ENCODE results near the gene UBL5. TPM values are rescaled to one million over a fixed set of nuclear protein-coding genes. Genes with fewer than 3 reads are reported as not detected.

UBL5 gene
- total RNA-seq, 6 experiments from 2014 or later = 152 to 303 (median 168) TPM

- Histone ChIP-seq H3K4me1 (peaks cover 0 to 4% (median 0%) of the 10 kb centered on the region in 4 donors), H3K4me3 (peak overlapping the region; percentile 29 to 48 (median 41)), H3K27ac (peak overlapping the region in 2 of 3 donors; percentile 23 to 40), H3K36me3 (no peaks in the 10 kb centered on the region), H3K9me3 (no peaks in the 10 kb centered on the region), H3K27me3 (no peaks in the 10 kb centered on the region)
- TF ChIP-seq CTCF (IDR thresholded peaks at IDR 0.05) = no peak
- no peak for TF ChIP-seq POLR2A (IDR thresholded peaks at IDR 0.05)
- ATAC-seq (peak; percentile 75 to 85 (median 81)), DNase-seq (peak; percentile 97 to 98 (median 98))
- intact Hi-C loops (cut with DNase I) = no loop called here
- 1% methylated on average over 49 of the region's 50 CpGs for WGBS (ENCODE audit: insufficient coverage, low coverage, low lambda C conversion rate, missing lambda C conversion rate)
Observed at GRCh38 chr19:9791552-9792205, 36.0 kb upstream of the UBL5 start.

GRCh38 chr19:9792206-9793070 is 35.3 kb upstream of the UBL5 start:
- peak; percentile 94 to 97 (median 95) for DNase-seq
- Histone ChIP-seq H3K27ac (peak overlapping the region; percentile 55 to 69 (median 66)), H3K9me3 (no peaks in the 10 kb centered on the region), H3K27me3 (no peaks in the 10 kb centered on the region), H3K4me3 (peak overlapping the region; percentile 62 to 69 (median 68)), H3K4me1 (peaks cover 0 to 4% (median 0%) of the 10 kb centered on the region in 4 donors), H3K36me3 (no peaks in the 10 kb centered on the region)
- intact Hi-C loops (cut with DNase I) = no loop called here
- 2% methylated on average over 64 of the region's 70 CpGs for WGBS (ENCODE audit: insufficient coverage, low coverage, low lambda C conversion rate, missing lambda C conversion rate)
- TF ChIP-seq CTCF (IDR thresholded peaks at IDR 0.05) (no peak), POLR2A (IDR thresholded peaks at IDR 0.05) (no peak)
- peak; percentile 79 to 85 (median 82) for ATAC-seq

- H3K27me3 ChIP-seq = no peaks in the 10 kb centered on the region
- TF ChIP-seq POLR2A (IDR thresholded peaks at IDR 0.05) = no peak
- no peak for TF ChIP-seq CTCF (IDR thresholded peaks at IDR 0.05)
- peaks cover 0 to 4% (median 0%) of the 10 kb centered on the region in 4 donors for H3K4me1 ChIP-seq
- intact Hi-C loops (cut with DNase I) = no loop called here
- H3K27ac ChIP-seq = peak overlapping the region; percentile 55 to 69 (median 66)
- peak overlapping the region; percentile 62 to 69 (median 68) for H3K4me3 ChIP-seq
- 31% methylated on average over 15 of the region's 36 CpGs for WGBS (ENCODE audit: insufficient coverage, low coverage, low lambda C conversion rate, missing lambda C conversion rate)
- peak in 1 of 3 donors; percentile 66 for DNase-seq
- H3K9me3 ChIP-seq = no peaks in the 10 kb centered on the region
- H3K36me3 ChIP-seq = no peaks in the 10 kb centered on the region
- peak in 2 of 4 donors; percentile 1 to 8 for ATAC-seq
Observed at GRCh38 chr19:9793071-9793591, 34.6 kb upstream of the UBL5 start.

- DNase-seq = peak; percentile 61 to 82 (median 74)
Observed at GRCh38 chr19:9796113-9796773, 31.5 kb upstream of the UBL5 start.

More at GRCh38 chr19:9796113-9796773, 31.5 kb upstream of the UBL5 start:
- ATAC-seq = peak; percentile 38 to 52 (median 48)
- H3K27me3 ChIP-seq = no peaks in the 10 kb centered on the region
- no peak overlapping the region for H3K4me3 ChIP-seq
- peaks cover 0 to 2% (median 0%) of the 10 kb centered on the region in 4 donors for H3K4me1 ChIP-seq
- H3K27ac ChIP-seq = no peak overlapping the region
- H3K9me3 ChIP-seq = no peaks in the 10 kb centered on the region
- TF ChIP-seq POLR2A (IDR thresholded peaks at IDR 0.05) = no peak
- TF ChIP-seq CTCF (IDR thresholded peaks at IDR 0.05) = peak; percentile 83 to 87 (median 86)
- H3K36me3 ChIP-seq = no peaks in the 10 kb centered on the region
- intact Hi-C loops (cut with DNase I) = no loop called here
- whole genome bisulfite sequencing (ENCODE audit: insufficient coverage, low coverage, low lambda C conversion rate, missing lambda C conversion rate) = 61% methylated on average over 4 of the region's 6 CpGs

All from right lobe of liver (tissue), 6 donors.